ENCODE measurements around the gene LRRC8B. TPM values are rescaled to one million over a fixed set of nuclear protein-coding genes. Genes with fewer than 3 reads are reported as not detected.

Gene LRRC8B
- total RNA-seq, 2 experiments from 2014 or later: 38.9 to 41.5 TPM

GRCh38 chr1:89547563-89548116, 23.0 kb downstream of the LRRC8B start:
- intact Hi-C loops (cut with DNase I, micrococcal nuclease): loop anchor here (1.0 to 10.0 kb wide), 6 partner anchors 23 to 503 kb away; partner anchors contain the start of genes GBP5 (in 1 of the 2) and LRRC8B (in 1 of the 2)
- peaks cover 44% of the 10 kb centered on the region for H3K36me3 Mint-ChIP-seq (ENCODE audit: low read depth)
- H3K9me3 Mint-ChIP-seq (ENCODE audit: low read depth): no peaks in the 10 kb centered on the region
- H3K4me1 Mint-ChIP-seq: peaks cover 86% of the 10 kb centered on the region
- H3K4me3 Mint-ChIP-seq: peak overlapping the region; percentile 20
- DNase-seq: peak; percentile 70
- peak; percentile 48 for ATAC-seq
- ChIA-PET CTCF (interaction anchor here (0.6 to 2.7 kb wide), 6 partner anchors 11 to 566 kb away, joined by 3 to 6 read pairs (median 3); no protein-coding TSS in a partner anchor), POLR2A (interaction anchor here (0.6 to 1.1 kb wide), 7 partner anchors 11 to 177 kb away, joined by 3 to 10 read pairs (median 7); no protein-coding TSS in a partner anchor)
- H3K27ac Mint-ChIP-seq: peak overlapping the region; percentile 95
- H3K27me3 Mint-ChIP-seq: no peaks in the 10 kb centered on the region

DNA sequence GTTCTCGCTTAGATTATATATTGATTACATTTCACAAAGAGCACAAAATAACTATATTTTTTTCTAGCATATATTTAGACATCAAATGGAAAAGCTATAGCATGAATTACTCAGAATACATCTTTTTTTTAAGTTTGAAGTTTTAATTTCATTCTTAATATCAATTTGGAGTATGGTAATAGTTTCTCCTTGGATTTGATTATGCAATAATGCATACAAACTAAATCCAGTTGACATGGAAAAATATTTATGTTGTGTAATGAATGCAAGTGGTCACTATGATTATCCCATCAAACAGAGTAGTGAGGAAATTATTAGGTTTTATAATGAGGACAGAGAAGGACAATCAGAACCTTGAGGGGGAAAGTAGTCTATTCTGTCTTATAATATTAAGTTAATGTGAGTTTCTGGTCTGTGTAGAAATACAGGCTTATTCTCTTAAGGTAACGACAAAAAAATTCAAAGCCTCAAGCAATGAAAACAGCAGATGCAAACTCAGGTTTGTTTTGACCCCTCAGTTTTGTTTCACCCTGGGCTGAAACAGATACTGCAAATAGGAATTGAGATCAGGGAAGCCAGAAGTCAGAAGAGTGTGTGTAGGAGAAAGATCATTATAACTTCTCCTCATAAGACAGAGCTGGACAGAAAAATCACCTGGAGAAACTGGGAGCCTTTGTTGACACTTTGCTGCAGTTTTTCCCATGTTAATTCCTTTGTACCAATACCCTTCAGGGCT, 23.7 kb downstream of the LRRC8B start:
- H3K36me3 Mint-ChIP-seq (ENCODE audit: low read depth): peaks cover 47% of the 10 kb centered on the region
- ChIA-PET CTCF (interaction anchor here (0.7 to 2.7 kb wide), 7 partner anchors 8 to 567 kb away, joined by 3 to 8 read pairs (median 4); no protein-coding TSS in a partner anchor), POLR2A (interaction anchor here (0.7 to 1.1 kb wide), 6 partner anchors 12 to 176 kb away, joined by 3 to 9 read pairs (median 6); no protein-coding TSS in a partner anchor)
- DNase-seq (no peak), ATAC-seq (no peak)
- peaks cover 87% of the 10 kb centered on the region for H3K4me1 Mint-ChIP-seq
- no peaks in the 10 kb centered on the region for H3K9me3 Mint-ChIP-seq (ENCODE audit: low read depth)
- peak overlapping the region; percentile 93 for H3K27ac Mint-ChIP-seq
- H3K27me3 Mint-ChIP-seq: no peaks in the 10 kb centered on the region
- intact Hi-C loops (cut with DNase I, micrococcal nuclease): loop anchor here in 1 of 2 experiments (5.0 to 10.0 kb wide), 2 partner anchors 276 to 503 kb away; partner anchors contain the start of gene GBP5
- H3K4me3 Mint-ChIP-seq: no peak overlapping the region

DNA sequence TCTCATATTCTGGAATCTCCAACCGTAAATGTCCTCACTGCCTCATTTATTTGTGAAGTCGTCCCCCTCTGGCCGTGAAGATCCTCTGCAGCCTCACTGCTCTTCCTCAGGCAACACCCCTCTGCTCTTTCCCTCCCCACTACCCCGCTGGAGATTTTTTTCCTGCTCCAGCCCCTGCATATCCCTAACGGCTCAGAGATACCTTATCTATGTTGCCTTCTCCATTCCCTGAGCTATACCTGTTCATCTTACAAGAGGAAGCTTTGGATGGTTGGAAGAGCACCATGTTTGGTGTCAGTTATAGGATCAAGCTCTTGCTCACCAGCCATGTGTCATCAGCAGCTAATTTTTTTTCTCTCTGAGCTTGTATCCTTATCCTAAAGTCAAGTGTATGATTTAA, 26.4 kb downstream of the LRRC8B start:
- no peak for DNase-seq
- ChIA-PET CTCF (interaction anchor here (0.6 to 1.4 kb wide), 6 partner anchors 11 to 78 kb away, joined by 3 to 4 read pairs (median 4); no protein-coding TSS in a partner anchor), POLR2A (no interaction called here)
- intact Hi-C loops (cut with DNase I, micrococcal nuclease): no loop called here
- Mint-ChIP-seq H3K4me1 (peaks cover 88% of the 10 kb centered on the region), H3K27me3 (no peaks in the 10 kb centered on the region), H3K36me3 (ENCODE audit: low read depth) (peaks cover 68% of the 10 kb centered on the region), H3K4me3 (no peak overlapping the region), H3K27ac (peak overlapping the region; percentile 77), H3K9me3 (ENCODE audit: low read depth) (no peaks in the 10 kb centered on the region)
- no peak for ATAC-seq

DNA sequence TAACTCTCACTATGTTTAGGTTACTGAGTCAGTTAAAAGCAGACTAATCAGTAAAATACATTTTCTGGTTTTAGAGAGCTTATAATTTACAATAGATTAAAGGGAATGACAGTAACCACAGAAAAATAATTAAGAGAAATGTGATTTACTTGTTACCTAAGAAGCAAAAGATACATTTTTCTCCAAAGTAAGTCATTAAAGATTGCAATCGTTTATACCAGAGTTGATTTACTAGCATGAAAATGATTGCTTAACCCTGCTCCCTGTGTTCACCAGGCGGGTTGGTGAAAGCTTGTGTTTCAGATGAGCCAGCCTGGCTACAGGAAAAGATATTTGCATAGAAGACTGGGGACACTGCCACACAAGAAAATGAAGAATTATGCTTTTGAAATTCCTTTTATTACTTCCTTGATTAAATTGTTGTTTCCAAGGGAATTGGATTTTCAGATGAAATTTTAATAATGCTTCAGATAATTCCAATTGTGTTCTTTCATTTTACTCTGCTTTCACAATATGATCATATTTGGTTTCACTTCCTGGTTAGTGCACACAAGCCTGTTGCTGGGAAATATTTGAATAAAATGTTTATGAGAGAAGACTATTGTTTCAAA, 27.9 kb downstream of the LRRC8B start:
- Mint-ChIP-seq H3K27me3 (no peaks in the 10 kb centered on the region), H3K36me3 (ENCODE audit: low read depth) (peaks cover 77% of the 10 kb centered on the region), H3K4me1 (peaks cover 89% of the 10 kb centered on the region), H3K4me3 (peak overlapping the region; percentile 44), H3K9me3 (ENCODE audit: low read depth) (no peaks in the 10 kb centered on the region), H3K27ac (peak overlapping the region; percentile 89)
- intact Hi-C loops (cut with DNase I, micrococcal nuclease): no loop called here
- ChIA-PET POLR2A (no interaction called here), CTCF (interaction anchor here (0.6 to 0.9 kb wide), 3 partner anchors 10 to 63 kb away, joined by 3 read pairs; no protein-coding TSS in a partner anchor)
- peak; percentile 35 for DNase-seq
- peak; percentile 30 for ATAC-seq

GRCh38 chr1:89553157-89553556, 28.5 kb downstream of the LRRC8B start:
- H3K27me3 Mint-ChIP-seq: no peaks in the 10 kb centered on the region
- no peaks in the 10 kb centered on the region for H3K9me3 Mint-ChIP-seq (ENCODE audit: low read depth)
- ChIA-PET CTCF (no interaction called here), POLR2A (no interaction called here)
- intact Hi-C loops (cut with DNase I, micrococcal nuclease): no loop called here
- peaks cover 82% of the 10 kb centered on the region for H3K36me3 Mint-ChIP-seq (ENCODE audit: low read depth)
- no peak for ATAC-seq
- peak overlapping the region; percentile 69 for H3K27ac Mint-ChIP-seq
- H3K4me1 Mint-ChIP-seq: peaks cover 87% of the 10 kb centered on the region
- no peak overlapping the region for H3K4me3 Mint-ChIP-seq
- DNase-seq: no peak

DNA sequence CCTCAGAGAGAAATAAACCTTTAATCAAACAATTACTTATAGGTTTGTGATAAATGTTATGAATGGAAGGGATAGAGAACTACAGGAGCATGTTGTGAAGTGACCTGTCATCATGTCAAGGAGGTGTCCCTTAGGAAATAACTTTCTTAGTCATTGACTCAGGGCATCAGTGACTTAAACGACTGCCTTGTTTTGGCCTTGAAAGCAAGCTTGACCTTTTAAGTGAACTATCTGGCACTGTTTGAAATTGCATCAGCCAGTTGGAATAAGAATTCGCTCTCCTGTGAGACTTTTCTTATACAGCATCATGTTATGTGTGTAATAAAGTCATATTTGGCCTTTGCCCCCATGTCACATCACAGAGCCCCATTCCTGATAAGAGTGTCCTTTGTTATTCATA, 30.9 kb downstream of the LRRC8B start:
- DNase-seq (no peak), ATAC-seq (peak; percentile 11)
- intact Hi-C loops (cut with DNase I, micrococcal nuclease): no loop called here
- Mint-ChIP-seq H3K4me1 (peaks cover 68% of the 10 kb centered on the region), H3K4me3 (no peak overlapping the region), H3K36me3 (ENCODE audit: low read depth) (peaks cover 80% of the 10 kb centered on the region), H3K27ac (peak overlapping the region; percentile 45), H3K27me3 (no peaks in the 10 kb centered on the region), H3K9me3 (ENCODE audit: low read depth) (peaks cover 4% of the 10 kb centered on the region)
- ChIA-PET CTCF (interaction anchor here (0.8 to 1.5 kb wide), 2 partner anchors 15 to 432 kb away, joined by 3 read pairs; no protein-coding TSS in a partner anchor), POLR2A (no interaction called here)

- peaks cover 4% of the 10 kb centered on the region for H3K9me3 Mint-ChIP-seq (ENCODE audit: low read depth)
- H3K36me3 Mint-ChIP-seq (ENCODE audit: low read depth): peaks cover 73% of the 10 kb centered on the region
- no peak overlapping the region for H3K4me3 Mint-ChIP-seq
- ChIA-PET POLR2A (no interaction called here), CTCF (interaction anchor here (0.8 kb wide), 1 partner anchor 206 kb away, joined by 3 read pairs; no protein-coding TSS in a partner anchor)
- intact Hi-C loops (cut with DNase I, micrococcal nuclease): no loop called here
- H3K27me3 Mint-ChIP-seq: no peaks in the 10 kb centered on the region
- peak overlapping the region; percentile 80 for H3K27ac Mint-ChIP-seq
- no peak for DNase-seq
- ATAC-seq: no peak
- H3K4me1 Mint-ChIP-seq: peaks cover 59% of the 10 kb centered on the region
These were observed 32.3 kb downstream of the LRRC8B start for GRCh38 chr1:89556726-89557444.

GRCh38 chr1:89557445-89557825, 32.8 kb downstream of the LRRC8B start:
- Mint-ChIP-seq H3K27ac (peak overlapping the region; percentile 80), H3K4me1 (peaks cover 58% of the 10 kb centered on the region), H3K9me3 (ENCODE audit: low read depth) (peaks cover 4% of the 10 kb centered on the region), H3K27me3 (no peaks in the 10 kb centered on the region), H3K4me3 (no peak overlapping the region), H3K36me3 (ENCODE audit: low read depth) (peaks cover 76% of the 10 kb centered on the region)
- intact Hi-C loops (cut with DNase I, micrococcal nuclease): no loop called here
- ATAC-seq (no peak), DNase-seq (no peak)
- ChIA-PET CTCF (interaction anchor here (1.3 kb wide), 1 partner anchor 19 kb away, joined by 5 read pairs; no protein-coding TSS in a partner anchor), POLR2A (no interaction called here)

- peaks cover 53% of the 10 kb centered on the region for H3K4me1 Mint-ChIP-seq
- H3K27me3 Mint-ChIP-seq: no peaks in the 10 kb centered on the region
- no peak overlapping the region for H3K4me3 Mint-ChIP-seq
- peak; percentile 47 for DNase-seq
- ChIA-PET CTCF (interaction anchor here (0.6 to 1.3 kb wide), 4 partner anchors 19 to 486 kb away, joined by 3 to 5 read pairs (median 4); no protein-coding TSS in a partner anchor), POLR2A (interaction anchor here (0.6 to 1.3 kb wide), 2 partner anchors 14 to 45 kb away, joined by 3 read pairs; no protein-coding TSS in a partner anchor)
- peaks cover 72% of the 10 kb centered on the region for H3K36me3 Mint-ChIP-seq (ENCODE audit: low read depth)
- H3K27ac Mint-ChIP-seq: peak overlapping the region; percentile 53
- peak; percentile 83 for ATAC-seq
- intact Hi-C loops (cut with DNase I, micrococcal nuclease): no loop called here
- peaks cover 4% of the 10 kb centered on the region for H3K9me3 Mint-ChIP-seq (ENCODE audit: low read depth)
These were observed 33.3 kb downstream of the LRRC8B start for GRCh38 chr1:89557956-89558355.

DNA sequence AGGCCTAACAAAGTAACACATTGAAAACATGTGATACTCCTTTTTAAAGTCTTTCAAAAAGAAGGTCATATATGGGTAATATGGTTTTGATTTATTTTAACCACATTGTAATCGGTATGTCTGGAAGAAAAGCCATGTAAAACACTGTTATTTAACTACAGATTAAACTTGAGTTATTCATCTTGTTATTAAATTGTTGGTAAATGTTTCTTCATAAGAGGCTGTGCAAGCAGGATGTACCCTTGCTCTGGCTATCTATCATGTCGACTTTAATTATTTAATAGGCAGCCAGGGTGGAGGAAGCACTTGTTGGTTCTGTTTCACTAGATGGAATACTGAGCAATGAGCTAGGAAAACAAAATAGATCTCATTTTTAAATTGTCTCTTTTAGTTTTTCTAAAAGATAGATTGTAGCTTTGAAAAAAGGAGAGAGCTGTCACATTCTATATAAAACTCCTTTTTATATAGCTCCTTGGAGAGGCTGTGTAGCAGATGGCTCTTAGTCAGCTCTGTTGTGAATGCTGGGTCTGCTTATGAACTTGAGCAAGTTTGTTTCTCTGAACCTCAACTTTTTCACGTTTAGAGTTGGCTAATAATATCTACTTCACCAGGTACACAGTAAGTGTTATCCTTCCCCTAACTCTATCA, 39.5 kb downstream of the LRRC8B start:
- no peaks in the 10 kb centered on the region for H3K27me3 Mint-ChIP-seq
- DNase-seq (no peak), ATAC-seq (no peak)
- ChIA-PET CTCF (interaction anchor here (0.7 kb wide), 3 partner anchors 12 to 15 kb away, joined by 3 read pairs; no protein-coding TSS in a partner anchor), POLR2A (no interaction called here)
- H3K27ac Mint-ChIP-seq: no peak overlapping the region
- H3K4me3 Mint-ChIP-seq: no peak overlapping the region
- H3K9me3 Mint-ChIP-seq (ENCODE audit: low read depth): peaks cover 4% of the 10 kb centered on the region
- intact Hi-C loops (cut with DNase I, micrococcal nuclease): no loop called here
- peaks cover 42% of the 10 kb centered on the region for H3K4me1 Mint-ChIP-seq
- peaks cover 46% of the 10 kb centered on the region for H3K36me3 Mint-ChIP-seq (ENCODE audit: low read depth)

All from activated CD4-positive, alpha-beta T cell treated with anti-CD3 and anti-CD28 coated beads for 36 hours (primary cell).